Liver (tissue), 9 donors: ENCODE measurements around the gene HCFC1R1. TPM values are rescaled to one million over a fixed set of nuclear protein-coding genes. Genes with fewer than 3 reads are reported as not detected.

Experiments
- DNase-seq: peaks from one replicate; pipeline ENCODE4 v3.0.0-alpha.2; 2017; ENCODE audit warnings: low spot score
- H3K27ac ChIP-seq, 2 donors: one replicate each; pipeline ENCODE4 v1.7.0; 2013; ENCODE audit warnings: inconsistent platforms in 2 of 2, low read length in 2 of 2, control low read depth in 1 of 2, low read depth in 1 of 2, mild to moderate bottlenecking in 1 of 2
- H3K27me3 ChIP-seq, 4 donors: one replicate each; pipeline versions ENCODE4 v1.6.1 to v1.7.0; 2013; ENCODE audit warnings: low read length in 3 of 4, inconsistent platforms in 1 of 4, mild to moderate bottlenecking in 1 of 4, moderate library complexity in 1 of 4; ENCODE audit not compliant: control insufficient read depth in 4 of 4, insufficient read depth in 4 of 4
- H3K36me3 ChIP-seq, 4 donors: one replicate each; pipeline versions ENCODE4 v1.6.1 to v1.7.0; 2013; ENCODE audit warnings: low read length in 3 of 4, mild to moderate bottlenecking in 3 of 4, low read depth in 1 of 4, moderate library complexity in 1 of 4; ENCODE audit not compliant: control insufficient read depth in 4 of 4, insufficient read depth in 3 of 4
- H3K4me1 ChIP-seq, 4 donors: one replicate each; pipeline versions ENCODE4 v1.6.1 to v1.7.0; 2013; ENCODE audit warnings: low read length in 3 of 4, mild to moderate bottlenecking in 3 of 4, moderate library complexity in 1 of 4; ENCODE audit not compliant: control insufficient read depth in 4 of 4, insufficient read depth in 4 of 4
- H3K4me3 ChIP-seq, 3 donors: one replicate each; pipeline versions ENCODE4 v1.6.1 to v1.7.0; 2013; ENCODE audit warnings: low read length in 3 of 3, control low read depth in 1 of 3, low read depth in 1 of 3, mild to moderate bottlenecking in 1 of 3
- H3K9ac ChIP-seq, 2 donors: one replicate each; pipeline ENCODE4 v1.7.0; 2013; ENCODE audit warnings: low read length in 2 of 2, mild to moderate bottlenecking in 2 of 2, moderate library complexity in 2 of 2, control low read depth in 1 of 2, low read depth in 1 of 2
- H3K9me3 ChIP-seq, 4 donors: one replicate each; pipeline versions ENCODE4 v1.6.1 to v1.7.0; 2013; ENCODE audit warnings: low read length in 3 of 4; ENCODE audit not compliant: control insufficient read depth in 4 of 4
- EGR1 ChIP-seq, 2 donors: IDR thresholded peaks; 2 replicates each; pipeline ENCODE4 v1.6.1; 2016 to 2018; ENCODE audit warnings: antibody characterized with exemption in 2 of 2, low read depth in 2 of 2
- FOXA1 ChIP-seq: IDR thresholded peaks from 2 replicates; pipeline ENCODE4 v1.6.1; 2016; ENCODE audit warnings: antibody characterized with exemption
- FOXA2 ChIP-seq: IDR thresholded peaks from 2 replicates; pipeline ENCODE4 v1.6.1; 2016; ENCODE audit warnings: antibody characterized with exemption
- GABPA ChIP-seq, 2 donors: IDR thresholded peaks in 1 of 2; conservative IDR thresholded peaks in 1 of 2; 2 replicates each; pipeline ENCODE4 v1.6.1; 2016; ENCODE audit warnings: antibody characterized with exemption in 2 of 2, mild to moderate bottlenecking in 1 of 2, moderate library complexity in 1 of 2
- HNF4G ChIP-seq: IDR thresholded peaks from 2 replicates; pipeline ENCODE4 v1.6.1; 2016; ENCODE audit warnings: antibody characterized with exemption
- JUND ChIP-seq, 2 donors: IDR thresholded peaks; 2 replicates each; pipeline ENCODE4 v1.6.1; 2016; ENCODE audit warnings: antibody characterized with exemption in 2 of 2
- MAX ChIP-seq: IDR thresholded peaks from 2 replicates; pipeline ENCODE4 v1.6.1; 2016; ENCODE audit warnings: antibody characterized with exemption
- NR2F2 ChIP-seq: IDR thresholded peaks from 2 replicates; pipeline ENCODE4 v1.6.1; 2016; ENCODE audit warnings: antibody characterized with exemption
- RAD21 ChIP-seq, 2 donors: IDR thresholded peaks; 2 replicates each; pipeline ENCODE4 v1.6.1; 2016; ENCODE audit warnings: antibody characterized with exemption in 2 of 2, mild to moderate bottlenecking in 2 of 2
- RXRA ChIP-seq, 2 donors: IDR thresholded peaks; 2 replicates each; pipeline ENCODE4 v1.6.1; 2017 to 2018; ENCODE audit warnings: antibody characterized with exemption in 2 of 2, mild to moderate bottlenecking in 1 of 2
- SP1 ChIP-seq: IDR thresholded peaks from 2 replicates; pipeline ENCODE4 v1.6.1; 2018; ENCODE audit warnings: antibody characterized with exemption, mild to moderate bottlenecking
- TAF1 ChIP-seq: conservative IDR thresholded peaks from 2 replicates; pipeline ENCODE4 v1.6.1; 2016; ENCODE audit warnings: antibody characterized with exemption, mild to moderate bottlenecking
- WGBS: extraction: QIAGEN DNeasy Blood & Tissue Kit; methylation state at CpG from one replicate; pipeline ENCODE4 v1.1.7; 2013; 5-methylcytosine and 5-hydroxymethylcytosine counted together
- polyA plus RNA-seq, 2 donors: library from polyadenylated mRNA; stranded (reverse) in 1 of 2; unstranded in 1 of 2; fragments of 200-250 nt in 1 of 2; fragments of >200 nt in 1 of 2; fragmentation: Nextera tagmentation in 1 of 2; extraction: Ambion mirVana in 1 of 2; gene quantifications; one replicate each; pipeline versions ENCODE4 v1.2.1 to v1.2.3, GENCODE V29; 2013 to 2015
- total RNA-seq, 2 donors: library from RNA; depleted of rRNA; stranded (reverse); fragments of >200 nt; gene quantifications; one replicate each; pipeline ENCODE4 v1.2.3, GENCODE V29; 2014
- TF ChIP-seq, protein P1 (sequence below): fragments of 150-350 bp; IDR thresholded peaks from 2 replicates; pipeline ENCODE4 v1.5.1; 2017; ENCODE audit warnings: improper control_type of control experiment, low read depth, low read length; ENCODE audit not compliant: missing input control
- donor health status: healthy.
- donor health status: healthy.
- donor health status: healthy.
- donor health status: healthy.
- donor health status: healthy.

HCFC1R1 gene
- total and polyA plus RNA-seq, 4 donors: 1.4 to 17.6 (median 9.2) TPM

DNA sequence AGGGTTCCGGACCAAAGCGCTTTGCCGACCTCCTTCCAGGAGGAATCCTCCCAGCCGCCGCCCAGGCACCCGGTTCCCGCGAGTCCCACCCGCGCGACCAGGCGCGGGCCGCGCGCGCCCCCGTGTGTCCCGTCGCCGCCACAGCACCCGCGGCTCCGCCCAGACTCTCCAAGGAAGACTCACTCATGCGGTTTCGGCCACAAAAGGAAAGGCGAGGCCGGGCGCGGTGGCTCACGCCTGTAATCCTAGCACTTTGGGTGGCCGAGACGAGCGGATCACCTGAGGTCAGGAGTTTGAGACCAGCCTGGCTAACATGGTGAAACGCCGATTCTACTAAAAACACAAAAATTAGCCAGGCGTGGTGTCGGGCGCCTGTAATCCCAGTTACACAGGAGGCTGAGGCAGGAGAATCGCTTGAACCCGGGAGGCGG lies 40.0 kb downstream of the HCFC1R1 start:
- Histone ChIP-seq H3K4me3 (peak overlapping the region in 1 of 3 donors; percentile 30), H3K9me3 (no peaks in the 10 kb centered on the region), H3K9ac (no peak overlapping the region), H3K4me1 (peaks cover 3 to 30% (median 14%) of the 10 kb centered on the region in 4 donors), H3K27me3 (peaks cover 0 to 2% (median 0%) of the 10 kb centered on the region in 4 donors), H3K36me3 (no peaks in the 10 kb centered on the region), H3K27ac (no peak overlapping the region)
- peak in 1 of 2 donors; percentile 72 for TF ChIP-seq RAD21 (IDR thresholded peaks at IDR 0.05)
- no peak for TF ChIP-seq RXRA (IDR thresholded peaks at IDR 0.05)
- TF ChIP-seq, protein P1, sequence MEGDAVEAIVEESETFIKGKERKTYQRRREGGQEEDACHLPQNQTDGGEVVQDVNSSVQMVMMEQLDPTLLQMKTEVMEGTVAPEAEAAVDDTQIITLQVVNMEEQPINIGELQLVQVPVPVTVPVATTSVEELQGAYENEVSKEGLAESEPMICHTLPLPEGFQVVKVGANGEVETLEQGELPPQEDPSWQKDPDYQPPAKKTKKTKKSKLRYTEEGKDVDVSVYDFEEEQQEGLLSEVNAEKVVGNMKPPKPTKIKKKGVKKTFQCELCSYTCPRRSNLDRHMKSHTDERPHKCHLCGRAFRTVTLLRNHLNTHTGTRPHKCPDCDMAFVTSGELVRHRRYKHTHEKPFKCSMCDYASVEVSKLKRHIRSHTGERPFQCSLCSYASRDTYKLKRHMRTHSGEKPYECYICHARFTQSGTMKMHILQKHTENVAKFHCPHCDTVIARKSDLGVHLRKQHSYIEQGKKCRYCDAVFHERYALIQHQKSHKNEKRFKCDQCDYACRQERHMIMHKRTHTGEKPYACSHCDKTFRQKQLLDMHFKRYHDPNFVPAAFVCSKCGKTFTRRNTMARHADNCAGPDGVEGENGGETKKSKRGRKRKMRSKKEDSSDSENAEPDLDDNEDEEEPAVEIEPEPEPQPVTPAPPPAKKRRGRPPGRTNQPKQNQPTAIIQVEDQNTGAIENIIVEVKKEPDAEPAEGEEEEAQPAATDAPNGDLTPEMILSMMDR: peak; percentile 83
- no peak for TF ChIP-seq EGR1 (IDR thresholded peaks at IDR 0.05; ENCODE audit: low read depth in 2 of 2)
- no peak for TF ChIP-seq HNF4G
- WGBS: 9% methylated on average over 42 of the region's 42 CpGs
- DNase-seq: peak; percentile 87

GRCh38 chr16:2982402-2982801 lies 41.3 kb downstream of the HCFC1R1 start:
- Histone ChIP-seq H3K27me3 (peaks cover 0 to 2% (median 0%) of the 10 kb centered on the region in 4 donors), H3K36me3 (no peaks in the 10 kb centered on the region), H3K9me3 (no peaks in the 10 kb centered on the region), H3K4me1 (peaks cover 7 to 37% (median 19%) of the 10 kb centered on the region in 4 donors), H3K9ac (no peak overlapping the region), H3K27ac (no peak overlapping the region), H3K4me3 (no peak overlapping the region)
- no peak for DNase-seq
- 90% methylated on average over 5 of the region's 5 CpGs for WGBS
- no peak for TF ChIP-seq TAF1
- TF ChIP-seq FOXA1: no peak
- no peak for TF ChIP-seq NR2F2
- TF ChIP-seq, protein P1: no peak
- no peak for TF ChIP-seq RAD21 (IDR thresholded peaks at IDR 0.05)
- no peak for TF ChIP-seq SP1
- no peak for TF ChIP-seq FOXA2
- TF ChIP-seq HNF4G: no peak
- TF ChIP-seq MAX: no peak

DNA sequence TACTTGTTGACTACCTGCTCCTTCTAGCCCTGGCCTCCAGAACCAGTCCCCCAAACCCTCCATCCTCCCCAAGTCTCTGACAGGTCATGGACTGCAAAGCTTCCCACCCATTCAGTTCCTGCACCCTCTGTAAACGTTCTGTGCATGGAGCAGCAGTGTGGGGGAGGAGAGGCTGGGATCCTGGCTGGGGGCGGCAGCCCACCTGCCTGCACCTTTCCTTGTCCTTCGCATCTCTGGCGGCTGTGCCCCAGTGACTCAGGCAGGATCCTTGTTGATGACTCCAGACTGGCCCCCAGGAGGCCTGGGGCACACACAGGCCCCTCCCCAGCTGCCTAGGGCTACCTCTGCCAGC lies 41.9 kb downstream of the HCFC1R1 start:
- 79% methylated on average over 4 of the region's 4 CpGs for WGBS
- TF ChIP-seq RAD21 (IDR thresholded peaks at IDR 0.05) (no peak), FOXA2 (no peak), TAF1 (no peak), GABPA (IDR thresholded peaks at IDR 0.05 in 1 of 2, conservative IDR thresholded peaks at IDR 0.05 in 1 of 2) (no peak), JUND (IDR thresholded peaks at IDR 0.05) (no peak)
- no peak overlapping the region for H3K27ac ChIP-seq
- H3K36me3 ChIP-seq: no peaks in the 10 kb centered on the region
- H3K9me3 ChIP-seq: no peaks in the 10 kb centered on the region
- DNase-seq: no peak
- no peak overlapping the region for H3K4me3 ChIP-seq
- H3K4me1 ChIP-seq: peaks cover 7 to 42% (median 23%) of the 10 kb centered on the region in 4 donors
- peaks cover 0 to 2% (median 0%) of the 10 kb centered on the region in 4 donors for H3K27me3 ChIP-seq
- no peak overlapping the region for H3K9ac ChIP-seq
